HCT116 (cell line): ENCODE data around the gene TSG101.

Experiments
- CEBPB ChIP-seq: IDR thresholded peaks from 2 replicates; pipeline ENCODE4 v1.6.1; 2012; ENCODE audit warnings: low read depth
- CTCF ChIP-seq, 3 experiments: fragments of 200-600 bp in 1 of 3; sonication (generic) in 1 of 3; IDR thresholded peaks in 2 of 3; conservative IDR thresholded peaks in 1 of 3; 2 replicates each; pipeline ENCODE4 v1.5.1; 2012 to 2017; ENCODE audit warnings: low read depth in 2 of 3, low read length in 2 of 3, antibody characterized with exemption in 1 of 3, borderline replicate concordance in 1 of 3, control low read depth in 1 of 3, mild to moderate bottlenecking in 1 of 3, mixed read lengths in 1 of 3, mixed run types in 1 of 3, moderate library complexity in 1 of 3; ENCODE audit not compliant: insufficient read depth in 1 of 3
- POLR2AphosphoS5 ChIP-seq: IDR thresholded peaks from 2 replicates; pipeline ENCODE4 v1.6.1; 2011; ENCODE audit warnings: mild to moderate bottlenecking, low read depth, low read length, moderate library complexity
- SRF ChIP-seq: IDR thresholded peaks from 2 replicates; pipeline ENCODE4 v1.6.1; 2012; ENCODE audit warnings: low read depth

DNA sequence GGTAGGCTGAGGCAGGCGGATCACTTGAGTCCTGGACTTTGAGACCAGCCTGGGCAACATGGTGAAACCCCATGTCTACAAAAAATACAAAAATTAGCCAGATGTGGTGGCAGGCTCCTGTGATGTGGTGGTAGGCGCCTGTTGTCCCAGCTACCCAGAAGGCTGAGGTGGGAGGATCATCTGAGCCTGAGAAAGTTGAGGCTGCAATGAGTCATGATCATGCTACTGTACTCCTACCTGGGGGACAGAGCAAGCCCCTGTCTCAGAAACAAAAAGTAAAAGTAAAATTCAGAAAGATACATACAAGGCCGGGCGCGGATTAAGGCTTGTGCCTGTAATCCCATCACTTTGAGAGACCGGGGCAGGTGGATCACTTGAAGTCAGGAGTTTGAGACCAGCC is 64.8 kb downstream of the TSG101 start:
- TF ChIP-seq POLR2AphosphoS5 (no peak), CEBPB (no peak), CTCF (IDR thresholded peaks at IDR 0.05 in 2 of 3, conservative IDR thresholded peaks at IDR 0.05 in 1 of 3; ENCODE audit: borderline replicate concordance in 1 of 3, insufficient read depth in 1 of 3, low read depth in 2 of 3, low read length in 2 of 3) (no peak), SRF (no peak)
